ENCODE results near the gene SCIN. TPM values are rescaled to one million over a fixed set of nuclear protein-coding genes. Genes with fewer than 3 reads are reported as not detected.

The SCIN gene
- polyA plus RNA-seq, 1 of the 3 experiments (the other 2 are of a cell fraction), result 0.02 TPM

- Histone ChIP-seq H4K20me1 (ENCODE audit: insufficient read depth) (no peaks in the 10 kb centered on the region), H3K36me3 (replicated peaks in 1 of 2; ENCODE audit: control insufficient read depth in 1 of 2, insufficient read depth in 2 of 2, low read length in 1 of 2) (no peaks in the 10 kb centered on the region), H3K27me3 (ENCODE audit: insufficient read depth) (peaks cover 15% of the 10 kb centered on the region; the same call in 1 of the 2 replicates), H3K79me2 (ENCODE audit: insufficient read depth) (no peaks in the 10 kb centered on the region), H3K4me2 (no peak overlapping the region), H3K9ac (no peak overlapping the region), H2AFZ (ENCODE audit: low read depth) (no peak overlapping the region), H3K9me2 (no peaks in the 10 kb centered on the region), H3F3A (replicated peaks; ENCODE audit: insufficient read depth) (no peaks in the 10 kb centered on the region), H3K4me1 (ENCODE audit: control insufficient read depth in 1 of 2, insufficient read depth in 2 of 2, low read depth in 1 of 2, low read length in 1 of 2) (no peaks in the 10 kb centered on the region), H3K9me3 (no peaks in the 10 kb centered on the region), H3K27ac (ENCODE audit: low read depth in 2 of 2, low read length in 1 of 2) (no peak overlapping the region), H3K4me3 (ENCODE audit: low read depth in 2 of 2, low read length in 1 of 2) (no peak overlapping the region)
- POLR2A ChIA-PET, result no interaction called here
- TF ChIP-seq, protein P1, sequence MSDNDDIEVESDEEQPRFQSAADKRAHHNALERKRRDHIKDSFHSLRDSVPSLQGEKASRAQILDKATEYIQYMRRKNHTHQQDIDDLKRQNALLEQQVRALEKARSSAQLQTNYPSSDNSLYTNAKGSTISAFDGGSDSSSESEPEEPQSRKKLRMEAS (IDR thresholded peaks at IDR 0.05; ENCODE audit: low read depth), result no peak
- TF ChIP-seq NRF1 (IDR thresholded peaks at IDR 0.05; ENCODE audit: low read depth, low read length) (no peak), POLR2AphosphoS5 (IDR thresholded peaks at IDR 0.05; ENCODE audit: low read depth, low read length) (no peak), RAD21 (IDR thresholded peaks at IDR 0.05; ENCODE audit: low read length) (no peak), YY1 (IDR thresholded peaks at IDR 0.05; ENCODE audit: low read depth) (no peak), RFX5 (IDR thresholded peaks at IDR 0.05; ENCODE audit: low read length) (no peak), NFIC (IDR thresholded peaks at IDR 0.05; ENCODE audit: borderline replicate concordance) (no peak), GATA2 (CRISPR knock-in tag; IDR thresholded peaks at IDR 0.05) (no peak), FOXJ3 (CRISPR knock-in tag; IDR thresholded peaks at IDR 0.05) (no peak), PBX3 (IDR thresholded peaks at IDR 0.05) (no peak), SIN3A (IDR thresholded peaks at IDR 0.05; ENCODE audit: borderline replicate concordance, low read depth, low read length) (no peak)
- TF ChIP-seq, protein P2, sequence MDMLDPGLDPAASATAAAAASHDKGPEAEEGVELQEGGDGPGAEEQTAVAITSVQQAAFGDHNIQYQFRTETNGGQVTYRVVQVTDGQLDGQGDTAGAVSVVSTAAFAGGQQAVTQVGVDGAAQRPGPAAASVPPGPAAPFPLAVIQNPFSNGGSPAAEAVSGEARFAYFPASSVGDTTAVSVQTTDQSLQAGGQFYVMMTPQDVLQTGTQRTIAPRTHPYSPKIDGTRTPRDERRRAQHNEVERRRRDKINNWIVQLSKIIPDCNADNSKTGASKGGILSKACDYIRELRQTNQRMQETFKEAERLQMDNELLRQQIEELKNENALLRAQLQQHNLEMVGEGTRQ (IDR thresholded peaks at IDR 0.05; ENCODE audit: borderline replicate concordance, low read depth, low read length), result no peak
- WGBS (ENCODE audit: low lambda C conversion rate), result 21% methylated on average over 7 of the region's 7 CpGs
- DNase-seq, result no peak
- CTCF ChIA-PET, result interaction anchor here (0.6 to 1.4 kb wide), 3 partner anchors 33 to 470 kb away, joined by 3 to 4 read pairs (median 4); no protein-coding TSS in a partner anchor
These were observed 20.0 kb downstream of the SCIN start for GRCh38 chr7:12590559-12590958.

DNA sequence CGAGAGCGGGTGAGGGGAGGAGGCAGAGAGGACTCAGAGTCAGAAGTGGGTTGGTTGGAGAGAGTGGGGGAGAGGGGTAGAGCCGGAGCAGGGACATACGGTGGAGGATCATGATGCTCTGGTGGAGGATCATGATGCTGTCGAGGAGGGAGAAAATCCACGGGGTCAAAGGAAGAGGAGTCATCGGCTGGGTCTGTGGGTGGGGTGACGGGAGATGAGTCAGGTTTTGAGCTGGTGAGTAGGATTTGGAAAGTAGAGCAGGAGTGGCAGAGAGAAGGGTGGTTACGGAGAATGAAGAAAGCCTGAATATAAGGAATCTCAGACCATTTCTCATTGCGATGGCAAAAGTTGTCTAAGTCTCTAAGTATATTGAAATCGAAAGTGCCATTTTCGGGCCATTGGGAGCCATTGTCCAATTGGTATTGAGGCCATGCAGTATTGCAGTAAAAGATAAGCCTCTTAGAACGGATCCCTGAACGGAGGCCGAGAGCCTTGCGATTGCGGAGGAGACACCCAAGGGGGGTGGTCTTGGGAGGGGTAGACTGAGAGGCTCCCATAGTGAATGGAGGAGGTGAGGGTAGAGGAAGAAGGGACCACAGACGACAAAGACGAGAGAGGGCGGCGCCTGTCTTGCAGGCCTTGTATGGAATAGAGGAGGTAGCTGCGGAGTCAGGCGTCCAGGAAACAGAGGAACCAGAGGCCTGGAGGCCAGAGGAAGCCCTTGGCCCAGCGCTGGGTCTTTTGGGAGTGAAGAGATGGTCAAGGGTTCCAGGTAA is 23.8 kb downstream of the SCIN start:
- no peaks in the 10 kb centered on the region for H3K4me1 ChIP-seq (ENCODE audit: control insufficient read depth in 1 of 2, insufficient read depth in 2 of 2, low read depth in 1 of 2, low read length in 1 of 2)
- H4K20me1 ChIP-seq (ENCODE audit: insufficient read depth), result no peaks in the 10 kb centered on the region
- no peaks in the 10 kb centered on the region for H3K9me2 ChIP-seq
- H3K27me3 ChIP-seq (ENCODE audit: insufficient read depth), result peaks cover 15% of the 10 kb centered on the region; the same call in 1 of the 2 replicates
- DNase-seq, result no peak
- H2AFZ ChIP-seq (ENCODE audit: low read depth), result no peak overlapping the region
- no peaks in the 10 kb centered on the region for H3K79me2 ChIP-seq (ENCODE audit: insufficient read depth)
- peak overlapping the region; percentile 35; the same call in 1 of the 2 replicates for H3K4me2 ChIP-seq
- no peak overlapping the region for H3K27ac ChIP-seq (ENCODE audit: low read depth in 2 of 2, low read length in 1 of 2)
- no peak overlapping the region for H3K4me3 ChIP-seq (ENCODE audit: low read depth in 2 of 2, low read length in 1 of 2)
- no peaks in the 10 kb centered on the region for H3F3A ChIP-seq (replicated peaks; ENCODE audit: insufficient read depth)
- no peak overlapping the region for H3K9ac ChIP-seq
- CTCF ChIA-PET, result interaction anchor here (0.8 to 2.2 kb wide), 3 partner anchors 14 to 669 kb away, joined by 3 to 5 read pairs (median 4); no protein-coding TSS in a partner anchor
- no peaks in the 10 kb centered on the region for H3K36me3 ChIP-seq (replicated peaks in 1 of 2; ENCODE audit: control insufficient read depth in 1 of 2, insufficient read depth in 2 of 2, low read length in 1 of 2)
- POLR2A ChIA-PET, result no interaction called here
- 65% methylated on average over 24 of the region's 24 CpGs for WGBS (ENCODE audit: low lambda C conversion rate)
- no peaks in the 10 kb centered on the region for H3K9me3 ChIP-seq
- TF ChIP-seq NRF1 (IDR thresholded peaks at IDR 0.05; ENCODE audit: low read depth, low read length), result no peak
- TF ChIP-seq REST (IDR thresholded peaks at IDR 0.05; ENCODE audit: low read depth, low read length), result no peak
- no peak for TF ChIP-seq EZH2phosphoT487 (IDR thresholded peaks at IDR 0.05; ENCODE audit: borderline replicate concordance, low read depth)
- no peak for TF ChIP-seq FOSL2 (IDR thresholded peaks at IDR 0.05; ENCODE audit: borderline replicate concordance, low read depth)
- TF ChIP-seq POLR2AphosphoS5 (IDR thresholded peaks at IDR 0.05; ENCODE audit: low read depth, low read length), result no peak
- TF ChIP-seq JUND (IDR thresholded peaks at IDR 0.05), result no peak
- TF ChIP-seq FOXJ3 (CRISPR knock-in tag; IDR thresholded peaks at IDR 0.05), result no peak
- TF ChIP-seq, protein P3, sequence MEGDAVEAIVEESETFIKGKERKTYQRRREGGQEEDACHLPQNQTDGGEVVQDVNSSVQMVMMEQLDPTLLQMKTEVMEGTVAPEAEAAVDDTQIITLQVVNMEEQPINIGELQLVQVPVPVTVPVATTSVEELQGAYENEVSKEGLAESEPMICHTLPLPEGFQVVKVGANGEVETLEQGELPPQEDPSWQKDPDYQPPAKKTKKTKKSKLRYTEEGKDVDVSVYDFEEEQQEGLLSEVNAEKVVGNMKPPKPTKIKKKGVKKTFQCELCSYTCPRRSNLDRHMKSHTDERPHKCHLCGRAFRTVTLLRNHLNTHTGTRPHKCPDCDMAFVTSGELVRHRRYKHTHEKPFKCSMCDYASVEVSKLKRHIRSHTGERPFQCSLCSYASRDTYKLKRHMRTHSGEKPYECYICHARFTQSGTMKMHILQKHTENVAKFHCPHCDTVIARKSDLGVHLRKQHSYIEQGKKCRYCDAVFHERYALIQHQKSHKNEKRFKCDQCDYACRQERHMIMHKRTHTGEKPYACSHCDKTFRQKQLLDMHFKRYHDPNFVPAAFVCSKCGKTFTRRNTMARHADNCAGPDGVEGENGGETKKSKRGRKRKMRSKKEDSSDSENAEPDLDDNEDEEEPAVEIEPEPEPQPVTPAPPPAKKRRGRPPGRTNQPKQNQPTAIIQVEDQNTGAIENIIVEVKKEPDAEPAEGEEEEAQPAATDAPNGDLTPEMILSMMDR (IDR thresholded peaks at IDR 0.05), result no peak
- TF ChIP-seq RAD21 (IDR thresholded peaks at IDR 0.05; ENCODE audit: low read length), result no peak
- TF ChIP-seq MXI1 (IDR thresholded peaks at IDR 0.05; ENCODE audit: low read depth, low read length), result no peak
- TF ChIP-seq TAF1 (IDR thresholded peaks at IDR 0.05; ENCODE audit: borderline replicate concordance, low read depth, low read length), result no peak

Data from SK-N-SH (cell line).